GM21381 (cell line): ENCODE data around the gene PIK3C2G.

Experiments
- ATAC-seq: cut with Tn5 transposase; IDR thresholded peaks from one replicate; pipeline ENCODE4 v1.9.1; 2021; ENCODE audit warnings: mild to moderate bottlenecking, moderate library complexity; ENCODE audit not compliant: unreplicated experiment

Gene PIK3C2G

GRCh38 chr12:18402872-18403611 is 141.7 kb downstream of the PIK3C2G start:
- no peak for ATAC-seq

DNA sequence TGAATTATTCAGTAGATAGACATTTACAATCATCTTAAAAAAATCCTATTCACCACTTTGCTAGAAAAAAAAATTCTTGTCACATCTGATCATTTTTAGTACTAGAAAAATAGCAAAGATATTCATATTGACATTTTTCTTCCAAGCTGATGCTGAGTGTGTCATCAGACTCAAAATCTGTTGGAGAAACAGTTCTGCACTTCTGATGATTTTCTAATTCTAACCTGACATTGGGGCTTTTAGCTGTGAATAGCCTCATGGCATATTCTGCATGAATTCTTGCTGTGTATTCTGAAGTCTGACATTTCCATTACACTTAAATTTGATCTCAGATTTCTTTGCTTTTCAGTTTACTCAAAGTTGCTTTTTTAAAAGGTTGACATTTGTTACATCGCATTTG is 150.1 kb downstream of the PIK3C2G start:
- no peak for ATAC-seq

DNA sequence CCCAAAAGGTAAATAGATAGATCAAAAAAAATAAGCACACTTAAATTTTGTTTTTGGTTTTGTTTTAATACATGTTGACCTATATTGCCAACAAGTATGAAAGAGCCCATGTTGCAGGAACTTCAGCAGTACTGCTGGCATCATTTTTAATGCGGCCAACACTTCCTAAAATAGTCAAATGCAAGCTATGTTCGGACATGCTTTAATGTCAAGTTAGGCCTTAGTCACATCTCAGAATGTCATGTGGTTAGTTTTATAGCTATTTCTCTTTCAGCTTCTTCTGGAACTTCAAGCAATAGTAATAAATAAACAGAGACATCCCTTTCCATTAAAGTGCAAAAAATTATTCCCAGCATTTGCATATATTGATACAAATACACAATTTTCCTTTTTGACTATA is 153.4 kb downstream of the PIK3C2G start:
- no peak for ATAC-seq

DNA sequence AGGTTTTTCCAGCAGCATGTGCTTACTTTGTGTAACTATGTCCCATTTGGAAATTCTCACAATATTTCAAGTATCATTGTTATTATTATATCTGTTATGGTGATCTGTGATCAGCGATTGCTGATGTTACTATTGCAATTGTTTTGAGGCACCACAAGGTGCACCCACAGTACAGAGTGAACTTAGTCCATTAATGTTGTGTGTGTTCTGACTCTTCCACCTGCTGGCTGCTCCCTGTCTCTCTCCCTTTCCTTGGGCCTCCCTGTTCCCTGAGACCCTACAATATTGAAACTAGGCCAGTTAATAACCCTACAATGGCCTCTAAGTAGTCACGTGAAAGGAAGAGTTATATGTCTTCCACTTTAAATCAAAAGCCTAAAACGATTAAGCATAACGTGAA is 153.9 kb downstream of the PIK3C2G start:
- no peak for ATAC-seq

GRCh38 chr12:18416412-18416811 is 155.1 kb downstream of the PIK3C2G start:
- ATAC-seq: no peak

- ATAC-seq: no peak
Observed at GRCh38 chr12:18419311-18419710, 158.0 kb downstream of the PIK3C2G start.

DNA sequence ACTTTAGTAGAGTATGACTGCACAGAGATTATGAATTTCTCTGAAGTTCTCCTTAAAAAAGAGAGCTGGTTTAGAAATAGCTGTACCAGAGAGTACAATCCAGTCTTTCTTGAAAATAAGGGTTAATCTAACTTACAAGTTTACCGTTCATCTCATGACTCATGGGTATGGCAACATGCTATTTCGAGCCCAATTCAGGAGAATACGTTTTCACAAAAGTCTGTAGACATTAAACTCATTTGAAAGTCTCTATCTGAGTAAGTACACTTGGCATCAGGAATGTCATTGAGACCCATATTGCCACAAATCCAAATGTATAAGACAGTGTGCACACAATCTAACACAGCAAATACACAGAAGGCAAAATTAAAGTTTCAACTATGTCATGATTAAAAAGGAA is 160.5 kb downstream of the PIK3C2G start:
- ATAC-seq: no peak

DNA sequence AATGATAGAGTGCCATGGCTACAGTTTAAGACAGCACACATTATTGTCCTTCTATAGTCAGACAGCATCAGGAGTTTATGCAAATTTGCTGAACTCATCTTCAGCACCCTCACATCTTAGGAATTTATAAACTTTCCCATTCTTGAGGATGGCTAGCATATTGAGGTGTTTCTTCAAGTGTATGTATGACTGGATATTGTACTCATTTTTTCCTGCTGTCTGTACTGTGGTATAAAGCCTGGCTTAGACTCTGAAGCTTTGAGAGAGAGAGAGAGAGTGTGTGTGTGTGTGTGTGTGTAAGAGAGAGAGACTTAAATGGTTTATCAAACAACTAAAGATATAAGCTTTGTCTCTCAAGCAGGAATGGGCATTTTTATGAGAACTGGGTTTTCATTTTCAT is 161.6 kb downstream of the PIK3C2G start:
- ATAC-seq: no peak

GRCh38 chr12:18424857-18425256 is 163.5 kb downstream of the PIK3C2G start:
- no peak for ATAC-seq

DNA sequence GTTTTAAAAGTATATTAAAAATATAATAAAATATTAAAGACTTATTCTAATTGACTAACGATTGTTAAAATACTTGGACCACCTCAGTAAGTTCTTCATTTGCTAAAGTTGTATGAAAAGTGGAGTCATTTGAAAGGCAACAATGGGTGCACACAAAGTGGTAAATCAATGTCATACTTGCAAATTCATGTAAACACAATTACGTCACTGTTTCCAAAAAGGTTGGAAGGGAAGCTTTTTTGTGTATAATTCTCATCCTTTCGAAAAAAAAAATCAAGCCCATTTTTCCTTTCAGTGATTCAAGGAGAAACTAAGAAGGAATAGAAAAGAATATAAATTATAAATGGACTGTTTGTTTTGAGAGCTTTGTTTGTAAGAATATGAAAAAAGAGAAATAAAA is 166.2 kb downstream of the PIK3C2G start:
- ATAC-seq: no peak

GRCh38 chr12:18428416-18428815 is 167.1 kb downstream of the PIK3C2G start:
- ATAC-seq: no peak

DNA sequence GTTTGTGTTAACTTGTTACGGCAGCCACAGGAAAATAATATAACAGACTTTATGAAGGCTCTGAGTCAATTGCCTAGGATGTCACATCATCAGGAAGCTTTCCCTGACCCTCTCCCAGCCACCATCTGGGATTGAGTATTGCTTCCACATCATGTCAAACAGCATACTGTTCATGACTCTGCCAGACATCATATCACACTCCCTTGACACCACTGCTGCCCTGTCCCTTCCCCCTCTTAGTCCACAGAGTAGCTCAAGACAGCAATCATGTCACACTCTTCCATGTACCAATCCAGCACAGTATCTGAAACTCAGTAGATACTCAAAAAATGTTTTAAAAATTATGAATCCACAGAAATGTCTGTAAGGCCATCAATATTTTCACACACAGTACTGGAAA is 168.0 kb downstream of the PIK3C2G start:
- ATAC-seq: no peak

- ATAC-seq: no peak
Observed at GRCh38 chr12:18430425-18431048, 169.2 kb downstream of the PIK3C2G start.

DNA sequence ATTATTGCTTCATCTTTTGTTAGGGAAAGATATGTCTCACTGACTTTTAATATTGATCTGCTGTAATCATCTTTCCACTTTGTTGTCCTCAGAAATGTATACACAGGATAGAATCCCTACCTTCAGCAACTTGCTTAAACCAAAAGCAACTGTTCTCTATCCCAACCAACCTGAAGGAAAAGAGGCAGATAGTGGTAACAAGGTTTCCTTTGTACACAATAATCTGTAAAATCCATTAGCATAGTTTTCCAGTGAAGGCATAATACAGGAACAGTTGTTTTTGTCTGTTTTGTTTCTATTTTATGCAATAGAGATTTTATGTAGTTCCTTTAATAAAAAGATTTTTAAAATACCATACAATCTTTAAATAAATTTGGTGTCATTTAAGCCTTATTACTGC is 170.5 kb downstream of the PIK3C2G start:
- ATAC-seq: no peak

DNA sequence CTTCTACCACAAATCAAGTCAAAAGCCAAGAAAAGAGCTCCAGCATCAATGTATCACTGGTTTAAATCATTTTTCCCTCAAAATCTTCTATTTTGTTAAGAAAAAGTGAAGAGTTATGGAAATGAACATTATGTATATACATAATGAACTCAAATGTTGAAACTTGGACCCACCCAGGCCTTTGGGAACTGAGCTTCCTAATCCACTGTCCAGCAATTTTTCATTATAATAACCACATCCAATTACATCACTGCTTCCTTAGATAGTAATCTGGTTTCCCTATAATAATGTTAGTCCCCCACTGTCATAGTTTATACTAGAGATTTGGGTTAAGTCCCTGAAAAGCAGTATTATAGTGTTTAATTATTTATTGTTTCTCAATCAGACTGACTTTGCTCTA is 170.9 kb downstream of the PIK3C2G start:
- no peak for ATAC-seq

DNA sequence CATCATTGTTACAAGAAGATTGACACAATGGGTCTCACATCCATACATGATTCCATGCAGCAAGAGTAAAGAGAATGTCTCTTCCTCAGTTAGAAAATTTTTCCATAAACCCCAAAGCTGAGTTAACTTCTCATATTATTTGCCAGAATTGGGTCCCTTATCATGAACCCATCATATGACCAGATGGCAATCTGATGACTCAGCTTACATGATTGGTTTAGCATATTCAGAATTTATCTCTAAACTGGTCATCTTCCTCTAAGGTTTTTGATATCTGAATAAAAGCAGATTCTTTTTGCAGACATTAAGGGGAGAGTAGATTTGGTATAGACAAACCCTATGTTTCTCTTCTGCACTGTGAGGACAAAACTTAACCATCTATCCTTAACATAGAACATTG is 174.9 kb downstream of the PIK3C2G start:
- ATAC-seq: no peak

DNA sequence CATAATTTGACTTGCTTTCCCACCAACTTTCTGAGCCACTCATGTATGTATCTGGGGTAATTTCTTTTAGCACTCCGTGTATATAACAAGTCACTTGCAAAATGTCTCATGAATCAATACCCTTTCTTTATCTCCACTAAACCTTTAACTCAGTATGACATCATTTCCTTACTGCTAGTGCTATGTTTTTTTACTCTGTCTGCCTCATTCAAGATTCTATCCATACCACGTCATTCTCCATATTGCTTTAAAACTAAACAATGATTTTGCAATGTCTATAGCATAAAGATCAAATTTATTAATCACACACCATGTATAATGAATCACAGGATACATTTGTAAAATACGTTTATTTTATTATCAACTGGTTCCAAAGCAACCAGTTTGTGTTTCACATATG is 178.2 kb downstream of the PIK3C2G start:
- ATAC-seq: no peak

DNA sequence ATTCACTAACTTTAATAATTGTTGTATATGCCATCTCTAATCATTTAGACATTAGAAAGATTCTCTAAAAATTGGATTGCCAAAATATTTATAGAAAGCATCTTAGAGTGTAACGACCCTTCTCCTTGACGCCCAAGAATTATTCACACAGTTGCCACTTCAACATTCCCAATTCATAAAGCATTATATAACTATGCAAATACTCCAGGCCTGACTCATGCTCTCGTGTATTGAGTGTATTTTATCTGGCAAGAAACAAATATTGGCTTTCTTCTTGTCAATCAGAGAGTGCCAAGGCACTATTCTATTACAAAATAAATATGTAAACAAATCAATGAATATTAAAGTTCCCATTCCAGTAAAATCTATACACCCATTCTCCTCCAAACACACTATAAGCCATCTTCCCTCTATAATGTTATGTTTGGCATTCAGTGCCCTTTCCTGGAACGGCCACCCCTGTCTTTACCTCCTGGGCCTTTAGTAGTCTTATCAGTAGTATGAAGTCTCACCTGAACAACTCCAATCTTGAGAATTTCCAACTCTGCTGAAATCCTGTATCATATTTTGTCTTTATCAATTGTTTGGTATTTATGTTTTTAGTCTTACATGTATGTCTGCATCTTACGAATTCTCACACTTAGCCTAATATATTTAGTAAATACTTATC is 182.6 kb downstream of the PIK3C2G start:
- ATAC-seq: no peak

DNA sequence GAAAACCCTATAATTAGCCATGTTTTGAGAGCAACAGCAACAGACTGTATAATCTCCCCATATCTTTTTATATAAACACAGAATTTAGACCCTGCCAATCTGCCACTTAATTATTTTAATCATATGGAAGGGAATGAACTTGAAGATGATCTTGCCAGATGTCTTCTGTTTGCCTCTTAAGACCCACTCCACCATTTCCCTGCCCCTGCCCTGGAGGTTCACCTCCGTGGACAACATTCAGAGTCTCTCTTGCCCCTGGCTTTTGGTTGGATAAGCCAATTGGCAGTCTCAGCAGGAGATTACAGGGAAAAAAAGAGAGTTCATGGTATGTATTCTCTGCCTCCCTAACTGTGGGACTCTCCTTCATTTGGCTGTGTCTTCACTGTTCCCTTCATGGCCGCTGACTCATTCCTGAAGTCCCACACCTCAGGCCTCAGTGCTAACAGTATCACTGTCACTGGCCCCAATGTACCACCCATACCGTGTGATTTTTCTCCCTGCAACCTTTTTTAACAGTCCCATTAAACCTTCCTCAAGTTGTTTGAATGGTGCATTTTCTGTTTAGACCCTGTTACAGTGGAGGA is 184.8 kb downstream of the PIK3C2G start:
- ATAC-seq: no peak

DNA sequence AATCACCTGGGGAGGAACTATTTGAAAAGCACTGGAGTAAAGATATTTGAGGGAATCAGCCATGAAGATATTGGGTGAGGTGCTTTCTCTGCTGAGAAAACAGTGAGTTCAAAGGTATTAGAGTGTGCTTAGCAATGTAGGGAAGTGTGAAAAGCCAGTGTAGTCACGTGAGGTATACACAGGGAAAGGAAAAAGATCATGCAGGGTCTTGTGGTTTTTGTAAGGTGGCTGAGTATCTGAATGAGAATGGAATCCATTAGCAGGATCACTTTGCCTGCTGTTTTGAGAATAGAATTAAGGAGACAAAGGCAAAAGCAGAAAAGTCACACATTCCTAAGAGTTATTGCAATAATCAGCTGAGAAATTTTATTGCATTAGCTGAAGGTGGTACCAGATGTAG is 193.0 kb downstream of the PIK3C2G start:
- ATAC-seq: no peak

DNA sequence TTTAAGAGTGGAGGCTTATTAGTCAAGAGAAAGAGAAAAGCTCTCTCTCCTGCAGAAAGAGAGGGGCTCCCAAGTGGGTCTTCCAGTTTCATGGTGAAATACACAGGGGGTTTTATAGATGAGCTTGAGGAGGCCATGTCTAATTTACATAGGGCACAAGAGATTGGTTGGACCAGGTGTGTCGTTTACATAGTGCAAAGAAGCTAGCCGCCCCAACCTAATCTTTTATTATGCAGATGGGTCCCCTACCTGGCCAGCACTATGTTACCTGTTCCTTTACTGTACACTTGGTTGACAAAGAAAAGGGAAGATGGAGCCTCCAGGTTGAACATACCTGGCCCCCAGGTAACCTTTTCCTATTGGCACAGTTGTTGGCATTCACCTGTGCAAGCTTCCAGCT is 195.0 kb downstream of the PIK3C2G start:
- no peak for ATAC-seq

DNA sequence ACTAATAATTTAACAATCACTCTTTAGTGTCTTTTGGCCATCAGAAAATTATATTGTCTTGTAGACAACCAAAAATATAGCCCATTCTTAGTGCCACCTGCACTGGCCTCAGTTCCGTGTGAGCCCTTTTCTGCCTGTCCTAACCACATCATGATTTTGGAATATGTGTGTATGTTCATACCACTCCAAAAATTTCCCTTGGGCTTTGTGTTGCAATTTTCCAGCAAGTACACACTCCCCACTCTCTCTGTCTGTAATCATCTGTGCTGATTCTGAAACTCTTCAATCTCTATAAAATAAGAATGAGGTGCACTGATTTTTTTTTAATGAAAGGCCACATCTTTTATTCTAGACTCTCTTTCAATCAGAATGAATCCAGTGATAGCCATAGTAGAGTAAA is 196.0 kb downstream of the PIK3C2G start:
- ATAC-seq: no peak
